DND-41 (cell line): ENCODE results near the gene DOCK3.

ENCODE experiments used
- EZH2 ChIP-seq: IDR thresholded peaks from 3 replicates; pipeline ENCODE4 v1.6.1; 2012; ENCODE audit warnings: borderline replicate concordance, low read depth, mild to moderate bottlenecking, moderate library complexity, low read length, inconsistent platforms; ENCODE audit not compliant: severe bottlenecking
- TF ChIP-seq, protein P1 (sequence below): IDR thresholded peaks from 2 replicates; pipeline ENCODE4 v1.5.1; 2012; ENCODE audit warnings: borderline replicate concordance, low read length, moderate library complexity, mild to moderate bottlenecking; ENCODE audit not compliant: poor library complexity, severe bottlenecking; ENCODE audit errors: extremely low read depth

GRCh38 chr3:50930371-50931208 is 255.9 kb downstream of the DOCK3 start:
- TF ChIP-seq, protein P1, sequence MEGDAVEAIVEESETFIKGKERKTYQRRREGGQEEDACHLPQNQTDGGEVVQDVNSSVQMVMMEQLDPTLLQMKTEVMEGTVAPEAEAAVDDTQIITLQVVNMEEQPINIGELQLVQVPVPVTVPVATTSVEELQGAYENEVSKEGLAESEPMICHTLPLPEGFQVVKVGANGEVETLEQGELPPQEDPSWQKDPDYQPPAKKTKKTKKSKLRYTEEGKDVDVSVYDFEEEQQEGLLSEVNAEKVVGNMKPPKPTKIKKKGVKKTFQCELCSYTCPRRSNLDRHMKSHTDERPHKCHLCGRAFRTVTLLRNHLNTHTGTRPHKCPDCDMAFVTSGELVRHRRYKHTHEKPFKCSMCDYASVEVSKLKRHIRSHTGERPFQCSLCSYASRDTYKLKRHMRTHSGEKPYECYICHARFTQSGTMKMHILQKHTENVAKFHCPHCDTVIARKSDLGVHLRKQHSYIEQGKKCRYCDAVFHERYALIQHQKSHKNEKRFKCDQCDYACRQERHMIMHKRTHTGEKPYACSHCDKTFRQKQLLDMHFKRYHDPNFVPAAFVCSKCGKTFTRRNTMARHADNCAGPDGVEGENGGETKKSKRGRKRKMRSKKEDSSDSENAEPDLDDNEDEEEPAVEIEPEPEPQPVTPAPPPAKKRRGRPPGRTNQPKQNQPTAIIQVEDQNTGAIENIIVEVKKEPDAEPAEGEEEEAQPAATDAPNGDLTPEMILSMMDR = no peak
- no peak for TF ChIP-seq EZH2
